B cell (primary cell): ENCODE data around the gene SLC38A10.

Source experiments
- EZH2 ChIP-seq: IDR thresholded peaks from 2 replicates; pipeline ENCODE4 v1.6.1; 2012; ENCODE audit warnings: borderline replicate concordance, low read depth, mild to moderate bottlenecking, moderate library complexity, low read length; ENCODE audit not compliant: insufficient read depth, poor library complexity, severe bottlenecking
- TF ChIP-seq, protein P1 (sequence below): fragments of 200-600 bp; IDR thresholded peaks from one replicate; pipeline ENCODE4 v1.8.0; 2022; ENCODE audit warnings: antibody characterized with exemption, mild to moderate bottlenecking

- TF ChIP-seq, protein P1, sequence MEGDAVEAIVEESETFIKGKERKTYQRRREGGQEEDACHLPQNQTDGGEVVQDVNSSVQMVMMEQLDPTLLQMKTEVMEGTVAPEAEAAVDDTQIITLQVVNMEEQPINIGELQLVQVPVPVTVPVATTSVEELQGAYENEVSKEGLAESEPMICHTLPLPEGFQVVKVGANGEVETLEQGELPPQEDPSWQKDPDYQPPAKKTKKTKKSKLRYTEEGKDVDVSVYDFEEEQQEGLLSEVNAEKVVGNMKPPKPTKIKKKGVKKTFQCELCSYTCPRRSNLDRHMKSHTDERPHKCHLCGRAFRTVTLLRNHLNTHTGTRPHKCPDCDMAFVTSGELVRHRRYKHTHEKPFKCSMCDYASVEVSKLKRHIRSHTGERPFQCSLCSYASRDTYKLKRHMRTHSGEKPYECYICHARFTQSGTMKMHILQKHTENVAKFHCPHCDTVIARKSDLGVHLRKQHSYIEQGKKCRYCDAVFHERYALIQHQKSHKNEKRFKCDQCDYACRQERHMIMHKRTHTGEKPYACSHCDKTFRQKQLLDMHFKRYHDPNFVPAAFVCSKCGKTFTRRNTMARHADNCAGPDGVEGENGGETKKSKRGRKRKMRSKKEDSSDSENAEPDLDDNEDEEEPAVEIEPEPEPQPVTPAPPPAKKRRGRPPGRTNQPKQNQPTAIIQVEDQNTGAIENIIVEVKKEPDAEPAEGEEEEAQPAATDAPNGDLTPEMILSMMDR = no peak
- TF ChIP-seq EZH2 = no peak
Observed at GRCh38 chr17:81322271-81323082, 27.4 kb upstream of the SLC38A10 start.
